ENCODE data around the gene PRSS2. TPM values are rescaled to one million over a fixed set of nuclear protein-coding genes. Genes with fewer than 3 reads are reported as not detected.

The PRSS2 gene
- total RNA-seq, 4 donors from 2014 or later, result 1.2 TPM; not detected in 3

DNA sequence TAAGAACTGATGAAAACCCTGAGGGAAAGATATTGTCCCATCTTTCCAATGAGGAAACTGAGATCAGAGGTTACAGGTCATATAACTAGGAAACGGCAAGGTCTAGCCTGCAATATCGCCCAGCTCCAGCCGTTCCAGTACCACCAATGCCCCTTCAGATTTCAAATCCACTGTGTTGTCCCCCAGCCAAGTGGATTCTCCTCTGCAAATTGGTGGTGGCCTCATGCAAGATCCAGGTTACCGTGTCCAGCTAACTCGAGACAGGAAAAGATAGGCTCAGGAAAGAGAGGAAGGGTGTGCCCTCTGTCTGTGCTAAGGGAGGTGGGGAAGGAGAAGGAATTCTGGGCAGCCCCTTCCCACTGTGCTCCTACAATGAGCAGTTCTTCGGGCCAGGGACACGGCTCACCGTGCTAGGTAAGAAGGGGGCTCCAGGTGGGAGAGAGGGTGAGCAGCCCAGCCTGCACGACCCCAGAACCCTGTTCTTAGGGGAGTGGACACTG, 25.3 kb downstream of the PRSS2 start:
- DNase-seq (ENCODE audit: low spot score in 2 of 2), result no peak
- 49 to 51% methylated on average over 9 of the region's 9 CpGs for WGBS, 2 donors
- H3K4me3 ChIP-seq (ENCODE audit: low read depth, poor library complexity, severe bottlenecking), result no peak overlapping the region
- TF ChIP-seq POLR2A (IDR thresholded peaks at IDR 0.05), result no peak
- no peak for TF ChIP-seq CTCF (IDR thresholded peaks at IDR 0.05)
- intact Hi-C loops (cut with DNase I; ENCODE audit: low total_unique reads), result no loop called here

DNA sequence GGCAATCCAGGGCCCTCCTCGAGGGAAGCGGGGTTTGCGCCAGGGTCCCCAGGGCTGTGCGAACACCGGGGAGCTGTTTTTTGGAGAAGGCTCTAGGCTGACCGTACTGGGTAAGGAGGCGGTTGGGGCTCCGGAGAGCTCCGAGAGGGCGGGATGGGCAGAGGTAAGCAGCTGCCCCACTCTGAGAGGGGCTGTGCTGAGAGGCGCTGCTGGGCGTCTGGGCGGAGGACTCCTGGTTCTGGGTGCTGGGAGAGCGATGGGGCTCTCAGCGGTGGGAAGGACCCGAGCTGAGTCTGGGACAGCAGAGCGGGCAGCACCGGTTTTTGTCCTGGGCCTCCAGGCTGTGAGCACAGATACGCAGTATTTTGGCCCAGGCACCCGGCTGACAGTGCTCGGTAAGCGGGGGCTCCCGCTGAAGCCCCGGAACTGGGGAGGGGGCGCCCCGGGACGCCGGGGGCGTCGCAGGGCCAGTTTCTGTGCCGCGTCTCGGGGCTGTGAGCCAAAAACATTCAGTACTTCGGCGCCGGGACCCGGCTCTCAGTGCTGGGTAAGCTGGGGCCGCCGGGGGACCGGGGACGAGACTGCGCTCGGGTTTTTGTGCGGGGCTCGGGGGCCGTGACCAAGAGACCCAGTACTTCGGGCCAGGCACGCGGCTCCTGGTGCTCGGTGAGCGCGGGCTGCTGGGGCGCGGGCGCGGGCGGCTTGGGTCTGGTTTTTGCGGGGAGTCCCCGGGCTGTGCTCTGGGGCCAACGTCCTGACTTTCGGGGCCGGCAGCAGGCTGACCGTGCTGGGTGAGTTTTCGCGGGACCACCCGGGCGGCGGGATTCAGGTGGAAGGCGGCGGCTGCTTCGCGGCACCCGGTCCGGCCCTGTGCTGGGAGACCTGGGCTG, 26.0 kb downstream of the PRSS2 start:
- no peak for TF ChIP-seq POLR2A (IDR thresholded peaks at IDR 0.05)
- TF ChIP-seq CTCF (IDR thresholded peaks at IDR 0.05), result no peak
- no peak overlapping the region for H3K4me3 ChIP-seq (ENCODE audit: low read depth, poor library complexity, severe bottlenecking)
- intact Hi-C loops (cut with DNase I; ENCODE audit: low total_unique reads), result no loop called here
- WGBS, 2 donors, result 8 to 11% methylated on average over 46 to 48 of the region's 74 CpGs
- peak in 1 of 2 donors; percentile 81 for DNase-seq (ENCODE audit: low spot score in 2 of 2)

- DNase-seq (ENCODE audit: low spot score in 2 of 2), result peak in 1 of 2 donors; percentile 77
Observed at GRCh38 chr7:142797391-142798377, 26.9 kb downstream of the PRSS2 start.

GRCh38 chr7:142798451-142799436, 28.0 kb downstream of the PRSS2 start:
- no peak for TF ChIP-seq POLR2A (IDR thresholded peaks at IDR 0.05)
- no peak for TF ChIP-seq CTCF (IDR thresholded peaks at IDR 0.05)
- intact Hi-C loops (cut with DNase I; ENCODE audit: low total_unique reads), result no loop called here
- no peak overlapping the region for H3K4me3 ChIP-seq (ENCODE audit: low read depth, poor library complexity, severe bottlenecking)
- DNase-seq (ENCODE audit: low spot score in 2 of 2), result peak in 1 of 2 donors; percentile 75
- WGBS, 2 donors, result 87 to 90% methylated on average over 11 of the region's 11 CpGs

More at GRCh38 chr7:142797391-142798377, 26.9 kb downstream of the PRSS2 start:
- TF ChIP-seq CTCF (IDR thresholded peaks at IDR 0.05), result no peak
- no peak for TF ChIP-seq POLR2A (IDR thresholded peaks at IDR 0.05)
- intact Hi-C loops (cut with DNase I; ENCODE audit: low total_unique reads), result no loop called here
- WGBS, 2 donors, result 6 to 7% methylated on average over 24 to 33 of the region's 33 CpGs
- no peak overlapping the region for H3K4me3 ChIP-seq (ENCODE audit: low read depth, poor library complexity, severe bottlenecking)

- no peak overlapping the region for H3K4me3 ChIP-seq (ENCODE audit: low read depth, poor library complexity, severe bottlenecking)
- no peak for TF ChIP-seq CTCF (IDR thresholded peaks at IDR 0.05)
- TF ChIP-seq POLR2A (IDR thresholded peaks at IDR 0.05), result no peak
- intact Hi-C loops (cut with DNase I; ENCODE audit: low total_unique reads), result no loop called here
- WGBS, 2 donors, result 70 to 79% methylated on average over 3 of the region's 3 CpGs
- no peak for DNase-seq (ENCODE audit: low spot score in 2 of 2)
Observed at GRCh38 chr7:142799437-142799835, 28.7 kb downstream of the PRSS2 start.

All from lower leg skin (tissue), 4 donors.